ENCODE results near the gene ZNF41. TPM values are rescaled to one million over a fixed set of nuclear protein-coding genes. Genes with fewer than 3 reads are reported as not detected.

ZNF41 gene
- total RNA-seq, 4 donors from 2014 or later, result 4.9 to 14.7 (median 11.5) TPM

DNA sequence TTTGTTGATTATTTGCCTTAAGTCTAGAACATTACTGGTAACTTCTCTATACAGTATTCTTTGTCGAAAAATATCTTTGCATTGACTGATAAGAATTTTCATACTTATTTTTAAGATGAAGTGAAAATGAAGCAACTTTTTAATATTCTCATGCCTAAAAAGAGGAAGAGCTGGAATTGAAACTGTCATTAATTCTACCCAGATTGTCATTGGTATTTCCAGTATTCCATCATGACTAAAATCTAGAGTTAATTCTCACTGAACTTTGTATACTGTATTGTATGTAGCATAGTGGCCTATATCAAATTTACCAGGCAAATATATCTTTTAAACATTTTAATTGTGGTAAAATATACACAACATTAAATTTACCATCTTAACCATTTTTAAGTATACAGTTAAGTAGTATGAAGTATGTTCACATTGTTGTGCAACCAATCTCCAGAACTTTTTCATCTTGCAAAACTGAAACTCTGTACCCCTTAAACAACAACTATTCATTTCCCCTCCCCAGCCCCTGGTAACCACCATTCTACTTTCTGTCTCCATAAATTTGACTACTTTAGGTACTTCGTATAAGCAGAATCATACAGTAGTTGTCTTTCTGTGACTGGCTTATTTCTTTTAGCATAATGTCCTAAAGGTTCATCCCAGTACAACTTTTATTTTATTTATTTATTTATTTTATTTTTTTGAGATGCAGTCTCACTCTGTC is 24.3 kb upstream of the ZNF41 start:
- Histone ChIP-seq H3K27ac (no peak overlapping the region), H3K36me3 (no peaks in the 10 kb centered on the region), H3K4me3 (no peak overlapping the region), H3K27me3 (peaks cover 0 to 3% of the 10 kb centered on the region in 2 donors), H3K4me1 (no peaks in the 10 kb centered on the region), H3K9me3 (no peaks in the 10 kb centered on the region)
- no peak for DNase-seq
- intact Hi-C loops (cut with DNase I; ENCODE audit: low total_unique reads), result no loop called here
- no peak for TF ChIP-seq POLR2A (IDR thresholded peaks at IDR 0.05)

DNA sequence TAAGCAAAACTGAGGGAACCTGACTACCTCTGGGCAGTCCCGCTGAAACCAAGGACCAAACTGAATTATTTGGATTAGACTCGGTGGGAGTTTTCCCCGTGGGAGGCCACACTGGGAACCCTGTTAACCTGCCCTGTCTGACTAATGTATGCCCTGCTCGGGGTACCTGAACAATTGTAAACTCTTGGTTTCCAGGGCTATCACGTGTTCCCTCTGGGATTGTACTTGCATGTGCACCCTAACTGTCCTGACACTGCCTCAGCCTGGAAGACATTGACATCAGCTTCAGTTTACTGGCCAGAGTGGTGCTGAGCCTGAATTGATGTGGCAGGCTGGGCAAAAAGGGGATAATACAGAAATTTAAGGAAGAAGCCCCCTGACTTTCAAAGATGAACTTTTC is 20.1 kb upstream of the ZNF41 start:
- Histone ChIP-seq H3K4me1 (no peaks in the 10 kb centered on the region), H3K27ac (no peak overlapping the region), H3K4me3 (no peak overlapping the region), H3K9me3 (no peaks in the 10 kb centered on the region), H3K36me3 (no peaks in the 10 kb centered on the region), H3K27me3 (peaks cover 0 to 3% of the 10 kb centered on the region in 2 donors)
- no peak for DNase-seq
- intact Hi-C loops (cut with DNase I; ENCODE audit: low total_unique reads), result no loop called here
- TF ChIP-seq POLR2A (IDR thresholded peaks at IDR 0.05) (no peak), CTCF (IDR thresholded peaks at IDR 0.05) (no peak)

DNA sequence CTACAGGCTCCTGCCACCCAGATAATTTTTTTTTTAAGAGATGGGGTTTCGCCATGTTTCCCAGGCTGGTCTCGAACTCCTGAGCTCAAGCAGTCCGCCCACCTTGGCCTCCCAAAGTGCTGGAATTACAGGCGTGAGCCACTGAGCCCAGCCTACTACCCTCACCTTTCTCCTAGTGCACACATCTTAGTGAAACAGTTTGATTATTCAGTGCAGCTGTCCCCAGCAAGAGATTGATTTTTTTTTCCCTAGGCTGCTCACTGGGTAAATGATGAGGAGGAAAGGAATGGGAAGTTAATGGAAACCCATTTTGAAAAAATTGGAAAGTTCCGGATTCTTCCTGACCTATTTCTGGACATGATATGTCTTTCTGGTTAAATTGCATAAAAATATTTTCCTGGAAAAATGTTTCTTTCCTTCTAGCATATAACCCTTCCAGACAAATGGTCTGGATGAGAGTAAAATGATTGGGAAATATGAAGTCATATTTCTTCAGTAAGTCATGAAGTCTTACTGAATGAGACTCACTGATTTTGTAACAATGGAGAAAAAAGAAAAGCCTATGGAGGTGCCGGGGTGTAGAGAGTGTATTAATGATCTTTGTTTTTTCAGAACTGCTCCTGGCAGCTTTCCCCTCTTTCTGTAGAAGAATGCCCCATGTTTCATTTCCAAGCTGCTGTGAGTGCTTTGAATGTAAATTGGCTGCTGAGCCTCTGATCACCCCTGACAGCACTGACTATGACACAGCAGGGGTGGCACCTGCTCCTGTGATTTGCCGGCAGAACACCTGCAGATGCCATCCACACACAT is 19.5 kb upstream of the ZNF41 start:
- TF ChIP-seq POLR2A (IDR thresholded peaks at IDR 0.05), result no peak
- no peak for TF ChIP-seq CTCF (IDR thresholded peaks at IDR 0.05)
- intact Hi-C loops (cut with DNase I; ENCODE audit: low total_unique reads), result no loop called here
- H3K27ac ChIP-seq, result no peak overlapping the region

DNA sequence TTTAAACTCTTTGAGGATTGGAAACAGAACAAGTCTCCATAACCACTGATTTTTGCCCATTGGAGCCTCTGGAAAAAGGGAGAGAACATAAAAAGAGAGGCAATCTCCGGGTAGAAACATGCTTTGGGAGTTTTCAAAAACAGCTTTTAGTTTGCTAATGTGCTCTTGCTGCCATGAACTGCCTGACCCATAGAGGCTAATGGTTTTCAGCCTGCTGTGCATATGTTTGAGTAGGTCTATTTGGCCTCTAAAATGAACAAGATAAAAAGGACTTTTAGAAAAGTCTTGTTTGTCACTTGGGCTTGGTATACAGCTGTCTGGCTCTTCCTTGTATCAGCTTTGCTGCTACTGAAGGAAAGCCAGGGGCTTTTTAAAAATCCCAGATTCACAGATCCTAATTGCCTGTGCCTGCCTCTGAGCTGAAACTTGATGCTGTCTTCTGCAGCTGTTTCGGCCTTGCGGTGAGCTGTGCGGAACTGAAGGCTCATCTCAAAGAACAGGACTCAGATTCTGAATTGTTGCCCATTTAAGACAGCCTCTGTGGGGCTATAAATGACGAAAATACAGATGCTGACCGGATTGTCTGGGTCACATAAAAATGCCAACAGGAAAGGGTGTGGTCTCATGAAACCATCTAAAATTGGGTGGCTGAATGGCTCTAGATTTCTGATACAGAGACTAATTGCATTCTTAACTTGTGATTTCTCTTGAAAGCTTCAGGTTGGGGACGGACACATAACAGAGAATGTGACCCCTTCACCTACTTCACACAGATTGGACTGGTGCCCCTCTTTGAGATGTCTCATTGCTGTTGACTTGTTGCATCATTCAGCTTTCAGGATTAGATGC is 18.4 kb upstream of the ZNF41 start:
- TF ChIP-seq CTCF (IDR thresholded peaks at IDR 0.05) (no peak), POLR2A (IDR thresholded peaks at IDR 0.05) (no peak)
- Histone ChIP-seq H3K4me1 (no peaks in the 10 kb centered on the region), H3K27ac (no peak overlapping the region), H3K36me3 (no peaks in the 10 kb centered on the region), H3K4me3 (no peak overlapping the region), H3K9me3 (no peaks in the 10 kb centered on the region), H3K27me3 (peaks cover 0 to 3% of the 10 kb centered on the region in 2 donors)
- intact Hi-C loops (cut with DNase I; ENCODE audit: low total_unique reads), result no loop called here
- DNase-seq, result no peak

More for the DNA sequence above, 19.5 kb upstream of the ZNF41 start:
- no peak overlapping the region for H3K4me3 ChIP-seq
- H3K9me3 ChIP-seq, result no peaks in the 10 kb centered on the region
- H3K27me3 ChIP-seq, result peaks cover 0 to 3% of the 10 kb centered on the region in 2 donors
- no peak for DNase-seq
- no peaks in the 10 kb centered on the region for H3K36me3 ChIP-seq
- H3K4me1 ChIP-seq, result no peaks in the 10 kb centered on the region

- intact Hi-C loops (cut with DNase I; ENCODE audit: low total_unique reads), result no loop called here
- Histone ChIP-seq H3K27ac (no peak overlapping the region), H3K4me1 (no peaks in the 10 kb centered on the region), H3K27me3 (no peaks in the 10 kb centered on the region), H3K4me3 (no peak overlapping the region), H3K9me3 (no peaks in the 10 kb centered on the region), H3K36me3 (no peaks in the 10 kb centered on the region)
- DNase-seq, result no peak
- TF ChIP-seq CTCF (IDR thresholded peaks at IDR 0.05) (no peak), POLR2A (IDR thresholded peaks at IDR 0.05) (no peak)
Observed at GRCh38 chrX:47500554-47500953, 17.5 kb upstream of the ZNF41 start.
